ENCODE measurements around the gene PCDHGB4.

GRCh38 chr5:141359790-141360426 lies 27.6 kb upstream of the PCDHGB4 start, which contains the start of gene PCDHGB2:
- TF ChIP-seq POLR2A (IDR thresholded peaks at IDR 0.05; ENCODE audit: low read length), result no peak
- no peak for TF ChIP-seq GATA1 (IDR thresholded peaks at IDR 0.05; ENCODE audit: low read depth, low read length)

Data from erythroblast (primary cell).